GM21619 (cell line): ENCODE data around the gene MRPS2.
"Not testable (repeated sequence)": the region's sequence is repeated elsewhere in the genome, so short reads cannot be mapped to it uniquely, and the experiment has no call there.

Experiments used
- ATAC-seq: cut with Tn5 transposase; IDR thresholded peaks from one replicate; pipeline ENCODE4 v1.9.1; 2021; ENCODE audit not compliant: unreplicated experiment

The MRPS2 gene

GRCh38 chr9:135499326-135500070 is 984 bp upstream of the MRPS2 start:
- ATAC-seq: peak; percentile 52

GRCh38 chr9:135500071-135500524 is 384 bp upstream of the MRPS2 start:
- ATAC-seq: peak; percentile 2

GRCh38 chr9:135501261-135502167 is 1.0 kb downstream of the MRPS2 start:
- peak; percentile 46 for ATAC-seq

- no peak for ATAC-seq
These were observed 1.8 kb downstream of the MRPS2 start for GRCh38 chr9:135502168-135502872.

- no peak for ATAC-seq
These were observed 2.4 kb downstream of the MRPS2 start for GRCh38 chr9:135502873-135503321.

GRCh38 chr9:135503371-135504261 is 3.1 kb downstream of the MRPS2 start:
- ATAC-seq: no peak

GRCh38 chr9:135504262-135505243 is 4.1 kb downstream of the MRPS2 start:
- ATAC-seq: no peak

- no peak for ATAC-seq
These were observed 5.1 kb downstream of the MRPS2 start for GRCh38 chr9:135505406-135506187.

- ATAC-seq: no peak
These were observed 6.0 kb downstream of the MRPS2 start for GRCh38 chr9:135506327-135507103.

GRCh38 chr9:135507104-135508035 is 6.9 kb downstream of the MRPS2 start:
- ATAC-seq: no peak

GRCh38 chr9:135508211-135508820 is 7.8 kb downstream of the MRPS2 start:
- no peak for ATAC-seq

- ATAC-seq: no peak
These were observed 9.0 kb downstream of the MRPS2 start for GRCh38 chr9:135509458-135509857.

GRCh38 chr9:135512241-135512603 is 11.7 kb downstream of the MRPS2 start:
- no peak for ATAC-seq

- no peak for ATAC-seq
These were observed 12.4 kb downstream of the MRPS2 start for GRCh38 chr9:135512904-135513303.

GRCh38 chr9:135513351-135513846 is 12.9 kb downstream of the MRPS2 start:
- ATAC-seq: no peak

GRCh38 chr9:135513906-135514305 is 13.4 kb downstream of the MRPS2 start:
- not testable (repeated sequence) for ATAC-seq
